Measurements from ENCODE around the gene KCNJ16. TPM values are rescaled to one million over a fixed set of nuclear protein-coding genes. Genes with fewer than 3 reads are reported as not detected.

KCNJ16 gene
- polyA plus RNA-seq, 12 donors, result 0.23 to 3.9 (median 0.68) TPM; not detected in 1

GRCh38 chr17:70127221-70127873, 52.3 kb downstream of the KCNJ16 start:
- DNase-seq, result no peak

GRCh38 chr17:70128727-70129238, 53.8 kb downstream of the KCNJ16 start:
- DNase-seq, result no peak

- DNase-seq, result no peak
Measured at GRCh38 chr17:70130289-70130688, 55.3 kb downstream of the KCNJ16 start.

- DNase-seq, result no peak
Measured at GRCh38 chr17:70132505-70132904, 57.5 kb downstream of the KCNJ16 start.

- no peak for DNase-seq
Measured at GRCh38 chr17:70134042-70134441, 59.0 kb downstream of the KCNJ16 start.

- DNase-seq, result no peak
Measured at GRCh38 chr17:70134777-70135176, 59.8 kb downstream of the KCNJ16 start.

GRCh38 chr17:70136131-70136530, 61.1 kb downstream of the KCNJ16 start:
- no peak for DNase-seq

GRCh38 chr17:70137451-70138230, 62.6 kb downstream of the KCNJ16 start:
- DNase-seq, result peak; percentile 30

- DNase-seq, result peak; percentile 47
Measured at GRCh38 chr17:70138291-70138865, 63.4 kb downstream of the KCNJ16 start.

- DNase-seq, result no peak
Measured at GRCh38 chr17:70139449-70139993, 64.5 kb downstream of the KCNJ16 start.

- DNase-seq, result peak; percentile 47
Measured at GRCh38 chr17:70144260-70144846, 69.3 kb downstream of the KCNJ16 start.

- DNase-seq, result no peak
Measured at GRCh38 chr17:70153210-70153609, 78.2 kb downstream of the KCNJ16 start.

GRCh38 chr17:70157151-70157550, 82.1 kb downstream of the KCNJ16 start:
- no peak for DNase-seq

- no peak for DNase-seq
Measured at GRCh38 chr17:70158180-70158579, 83.2 kb downstream of the KCNJ16 start.

- no peak for DNase-seq
Measured at GRCh38 chr17:70158591-70158990, 83.6 kb downstream of the KCNJ16 start.

GRCh38 chr17:70159980-70160379, 85.0 kb downstream of the KCNJ16 start:
- no peak for DNase-seq

GRCh38 chr17:70161519-70161918, 86.5 kb downstream of the KCNJ16 start:
- no peak for DNase-seq

- no peak for DNase-seq
Measured at GRCh38 chr17:70165383-70165782, 90.4 kb downstream of the KCNJ16 start.

- no peak for DNase-seq
Measured at GRCh38 chr17:70166615-70167014, 91.6 kb downstream of the KCNJ16 start.

GRCh38 chr17:70168044-70168976, 93.3 kb downstream of the KCNJ16 start:
- peak; percentile 69 for DNase-seq

All from muscle of arm (tissue), 12 donors.